HG02973 (cell line): Measurements from ENCODE around the gene SLC7A8.

Source experiments
- ATAC-seq: cut with Tn5 transposase; IDR thresholded peaks from one replicate; pipeline ENCODE4 v1.9.1; 2021; ENCODE audit warnings: moderate library complexity; ENCODE audit not compliant: unreplicated experiment

The SLC7A8 gene

GRCh38 chr14:23183158-23183470 lies 346 bp downstream of the SLC7A8 start:
- ATAC-seq: no peak

- no peak for ATAC-seq
These were observed 895 bp downstream of the SLC7A8 start for GRCh38 chr14:23182372-23183157.

GRCh38 chr14:23181946-23182345 lies 1.5 kb downstream of the SLC7A8 start:
- ATAC-seq: no peak

GRCh38 chr14:23181453-23181852 lies 2.0 kb downstream of the SLC7A8 start:
- no peak for ATAC-seq

- ATAC-seq: no peak
These were observed 6.3 kb downstream of the SLC7A8 start for GRCh38 chr14:23177181-23177580.

- no peak for ATAC-seq
These were observed 7.6 kb downstream of the SLC7A8 start for GRCh38 chr14:23175823-23176222.

- ATAC-seq: no peak
These were observed 8.9 kb downstream of the SLC7A8 start for GRCh38 chr14:23174296-23175184.

GRCh38 chr14:23173796-23174195 lies 9.7 kb downstream of the SLC7A8 start:
- no peak for ATAC-seq

- ATAC-seq: no peak
These were observed 10.4 kb downstream of the SLC7A8 start for GRCh38 chr14:23173031-23173430.

GRCh38 chr14:23172574-23172973 lies 10.9 kb downstream of the SLC7A8 start:
- ATAC-seq: no peak

- ATAC-seq: no peak
These were observed 11.4 kb downstream of the SLC7A8 start for GRCh38 chr14:23172096-23172495.

- ATAC-seq: no peak
These were observed 12.1 kb downstream of the SLC7A8 start for GRCh38 chr14:23171222-23171975.

- no peak for ATAC-seq
These were observed 13.8 kb downstream of the SLC7A8 start for GRCh38 chr14:23169622-23170021.

- no peak for ATAC-seq
These were observed 15.2 kb downstream of the SLC7A8 start for GRCh38 chr14:23168246-23168645.

GRCh38 chr14:23167116-23167847 lies 16.2 kb downstream of the SLC7A8 start:
- ATAC-seq: no peak

GRCh38 chr14:23164949-23165348 lies 18.5 kb downstream of the SLC7A8 start:
- ATAC-seq: no peak

- ATAC-seq: no peak
These were observed 19.2 kb downstream of the SLC7A8 start for GRCh38 chr14:23164250-23164649.

GRCh38 chr14:23163830-23164229 lies 19.6 kb downstream of the SLC7A8 start:
- ATAC-seq: no peak

GRCh38 chr14:23162800-23163199 lies 20.7 kb downstream of the SLC7A8 start:
- ATAC-seq: no peak

- no peak for ATAC-seq
These were observed 21.5 kb downstream of the SLC7A8 start for GRCh38 chr14:23162005-23162404.
